OCI-LY1 (cell line): ENCODE results near the gene RAB3IL1.

Experiments used
- H2AFZ ChIP-seq: fragments of 200-600 bp; sonication (generic), shearing (Covaris generic); 2 replicates; pipeline ENCODE4 v1.6.0; 2014; ENCODE audit warnings: antibody characterized with exemption, mild to moderate bottlenecking, low read length
- H3F3A ChIP-seq: fragments of 200-600 bp; sonication (generic), shearing (Covaris generic); 2 replicates; pipeline ENCODE4 v1.6.0; 2014; ENCODE audit warnings: mild to moderate bottlenecking, antibody characterized with exemption, low read length, moderate library complexity; ENCODE audit not compliant: insufficient read depth
- H3K27ac ChIP-seq: fragments of 200-600 bp; sonication (generic); 2 replicates; pipeline ENCODE4 v1.5.1; 2014; ENCODE audit warnings: low read length, mixed run types, mild to moderate bottlenecking, low read depth; ENCODE audit not compliant: poor library complexity, severe bottlenecking
- H3K27me3 ChIP-seq: fragments of 200-600 bp; sonication (generic); 2 replicates; pipeline ENCODE4 v1.6.0; 2014; ENCODE audit warnings: antibody characterized with exemption, mild to moderate bottlenecking, low read length, moderate library complexity; ENCODE audit not compliant: insufficient read depth
- H3K36me3 ChIP-seq: fragments of 200-600 bp; sonication (generic); 2 replicates; pipeline ENCODE4 v1.6.1; 2014; ENCODE audit warnings: mild to moderate bottlenecking, antibody characterized with exemption, low read length, moderate library complexity, mixed read lengths; ENCODE audit not compliant: insufficient read depth
- H3K4me1 ChIP-seq: fragments of 200-600 bp; sonication (generic); 2 replicates; pipeline ENCODE4 v1.5.1; 2014; ENCODE audit warnings: mild to moderate bottlenecking, low read length, moderate library complexity; ENCODE audit not compliant: insufficient read depth, severe bottlenecking
- H3K4me2 ChIP-seq: fragments of 200-600 bp; sonication (generic), shearing (Covaris generic); 2 replicates; pipeline ENCODE4 v1.6.1; 2014; ENCODE audit warnings: low read length
- H3K4me3 ChIP-seq: fragments of 200-600 bp; sonication (generic); 2 replicates; pipeline ENCODE4 v1.5.1; 2014; ENCODE audit warnings: low read length, low read depth, mild to moderate bottlenecking, mixed read lengths; ENCODE audit not compliant: poor library complexity, severe bottlenecking
- H3K79me2 ChIP-seq: fragments of 200-600 bp; shearing (Covaris generic); 2 replicates; pipeline ENCODE4 v1.6.1; 2016; ENCODE audit warnings: mixed run types, low read length, mixed read lengths; ENCODE audit not compliant: insufficient read depth
- H3K9ac ChIP-seq: fragments of 200-600 bp; sonication (generic), shearing (Covaris generic); 2 replicates; pipeline ENCODE4 v1.6.1; 2014; ENCODE audit warnings: mild to moderate bottlenecking, low read length, mixed read lengths
- H3K9me2 ChIP-seq: fragments of 200-600 bp; sonication (generic), shearing (Covaris generic); 2 replicates; pipeline ENCODE4 v1.6.1; 2014; ENCODE audit warnings: low read depth, mild to moderate bottlenecking, low read length, mixed read lengths
- H3K9me3 ChIP-seq: fragments of 200-600 bp; shearing (Covaris generic); 2 replicates; pipeline ENCODE4 v1.6.1; 2014; ENCODE audit warnings: low read length, mixed read lengths
- H4K20me1 ChIP-seq: fragments of 200-600 bp; sonication (generic), shearing (Covaris generic); 2 replicates; pipeline ENCODE4 v1.6.0; 2016; ENCODE audit warnings: mild to moderate bottlenecking, low read length; ENCODE audit not compliant: insufficient read depth
- CTCF ChIP-seq: fragments of 200-600 bp; sonication (generic), shearing (Covaris generic); IDR thresholded peaks from 2 replicates; pipeline ENCODE4 v1.5.1; 2017; ENCODE audit warnings: mild to moderate bottlenecking, antibody characterized with exemption, low read length, moderate library complexity, mixed read lengths
- EZH2 ChIP-seq: fragments of 200-600 bp; sonication (generic), shearing (Covaris generic); IDR thresholded peaks from 2 replicates; pipeline ENCODE4 v1.8.0; 2017; ENCODE audit warnings: borderline replicate concordance, mixed run types, mild to moderate bottlenecking, antibody characterized with exemption, low read length, moderate library complexity, mixed read lengths

Gene RAB3IL1

GRCh38 chr11:61957021-61957770, 39.8 kb upstream of the RAB3IL1 start:
- no peak overlapping the region for H3K9ac ChIP-seq
- TF ChIP-seq CTCF (no peak), EZH2 (no peak)
- no peak overlapping the region for H2AFZ ChIP-seq
- H3F3A ChIP-seq, result no peaks in the 10 kb centered on the region
- no peaks in the 10 kb centered on the region for H3K79me2 ChIP-seq
- no peak overlapping the region for H3K4me2 ChIP-seq
- H3K4me3 ChIP-seq, result no peak overlapping the region
- no peaks in the 10 kb centered on the region for H3K27me3 ChIP-seq
- no peaks in the 10 kb centered on the region for H3K9me2 ChIP-seq
- H3K9me3 ChIP-seq, result no peaks in the 10 kb centered on the region
- no peaks in the 10 kb centered on the region for H4K20me1 ChIP-seq
- no peaks in the 10 kb centered on the region for H3K36me3 ChIP-seq
- no peaks in the 10 kb centered on the region for H3K4me1 ChIP-seq
- no peak overlapping the region for H3K27ac ChIP-seq

GRCh38 chr11:61956191-61957020, 39.0 kb upstream of the RAB3IL1 start:
- Histone ChIP-seq H3K4me3 (no peak overlapping the region), H3K79me2 (no peaks in the 10 kb centered on the region), H3K9ac (no peak overlapping the region)

More at GRCh38 chr11:61956191-61957020, 39.0 kb upstream of the RAB3IL1 start:
- H3F3A ChIP-seq, result no peaks in the 10 kb centered on the region
- no peak overlapping the region for H2AFZ ChIP-seq
- H3K9me2 ChIP-seq, result no peaks in the 10 kb centered on the region
- no peak overlapping the region for H3K27ac ChIP-seq
- no peaks in the 10 kb centered on the region for H3K36me3 ChIP-seq
- H3K4me1 ChIP-seq, result no peaks in the 10 kb centered on the region
- no peaks in the 10 kb centered on the region for H3K27me3 ChIP-seq
- H4K20me1 ChIP-seq, result no peaks in the 10 kb centered on the region
- TF ChIP-seq CTCF, result no peak
- no peaks in the 10 kb centered on the region for H3K9me3 ChIP-seq
- H3K4me2 ChIP-seq, result no peak overlapping the region
